Suprapubic skin (tissue), 3 donors: ENCODE results near the gene UBASH3A.

Experiments used
- EP300 ChIP-seq: sonication (generic); formaldehyde crosslinking; IDR thresholded peaks from one replicate; pipeline ENCODE4 v1.6.1; 2017; ENCODE audit warnings: antibody characterized with exemption
- POLR2A ChIP-seq, 2 donors: fragments of 450-650 bp; IDR thresholded peaks; one replicate each; pipeline ENCODE4 v1.6.1; 2017; ENCODE audit warnings: antibody characterized with exemption in 2 of 2, mild to moderate bottlenecking in 2 of 2, moderate library complexity in 2 of 2
- TF ChIP-seq, protein P1 (sequence below), 2 donors: fragments of 200-600 bp in 1 of 2; fragments of 450-650 bp in 1 of 2; sonication (generic) in 1 of 2; IDR thresholded peaks; one replicate each; pipeline ENCODE4 v1.5.1; 2016 to 2019; ENCODE audit warnings: antibody characterized with exemption in 2 of 2, mild to moderate bottlenecking in 1 of 2, moderate library complexity in 1 of 2

DNA sequence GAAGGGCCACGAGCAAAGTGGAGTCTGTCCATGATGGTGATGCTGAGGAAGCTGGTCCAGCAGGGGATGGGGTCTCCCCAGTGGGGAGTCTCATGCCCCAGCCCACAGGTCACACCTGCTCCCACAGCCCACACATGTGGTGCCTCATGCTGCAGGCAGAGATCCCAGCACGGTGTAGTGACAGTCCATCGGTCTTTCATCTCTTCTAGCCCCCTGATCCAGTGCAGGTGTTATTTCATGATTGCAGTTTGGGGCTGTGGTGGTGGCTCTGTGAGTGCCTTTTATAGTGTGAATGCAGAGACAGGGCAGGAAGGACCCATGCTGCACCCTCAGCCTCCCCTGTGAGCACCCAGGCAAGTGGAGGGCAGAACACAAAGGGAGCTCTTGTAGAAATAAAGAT, 45.0 kb downstream of the UBASH3A start:
- TF ChIP-seq, protein P1, sequence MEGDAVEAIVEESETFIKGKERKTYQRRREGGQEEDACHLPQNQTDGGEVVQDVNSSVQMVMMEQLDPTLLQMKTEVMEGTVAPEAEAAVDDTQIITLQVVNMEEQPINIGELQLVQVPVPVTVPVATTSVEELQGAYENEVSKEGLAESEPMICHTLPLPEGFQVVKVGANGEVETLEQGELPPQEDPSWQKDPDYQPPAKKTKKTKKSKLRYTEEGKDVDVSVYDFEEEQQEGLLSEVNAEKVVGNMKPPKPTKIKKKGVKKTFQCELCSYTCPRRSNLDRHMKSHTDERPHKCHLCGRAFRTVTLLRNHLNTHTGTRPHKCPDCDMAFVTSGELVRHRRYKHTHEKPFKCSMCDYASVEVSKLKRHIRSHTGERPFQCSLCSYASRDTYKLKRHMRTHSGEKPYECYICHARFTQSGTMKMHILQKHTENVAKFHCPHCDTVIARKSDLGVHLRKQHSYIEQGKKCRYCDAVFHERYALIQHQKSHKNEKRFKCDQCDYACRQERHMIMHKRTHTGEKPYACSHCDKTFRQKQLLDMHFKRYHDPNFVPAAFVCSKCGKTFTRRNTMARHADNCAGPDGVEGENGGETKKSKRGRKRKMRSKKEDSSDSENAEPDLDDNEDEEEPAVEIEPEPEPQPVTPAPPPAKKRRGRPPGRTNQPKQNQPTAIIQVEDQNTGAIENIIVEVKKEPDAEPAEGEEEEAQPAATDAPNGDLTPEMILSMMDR (IDR thresholded peaks at IDR 0.05) = no peak
- TF ChIP-seq EP300 (no peak), POLR2A (IDR thresholded peaks at IDR 0.05) (no peak)
